ENCODE results near the gene RETN. TPM values are rescaled to one million over a fixed set of nuclear protein-coding genes. Genes with fewer than 3 reads are reported as not detected.

RETN gene
- total RNA-seq, 1 donor from 2014 or later: not detected

DNA sequence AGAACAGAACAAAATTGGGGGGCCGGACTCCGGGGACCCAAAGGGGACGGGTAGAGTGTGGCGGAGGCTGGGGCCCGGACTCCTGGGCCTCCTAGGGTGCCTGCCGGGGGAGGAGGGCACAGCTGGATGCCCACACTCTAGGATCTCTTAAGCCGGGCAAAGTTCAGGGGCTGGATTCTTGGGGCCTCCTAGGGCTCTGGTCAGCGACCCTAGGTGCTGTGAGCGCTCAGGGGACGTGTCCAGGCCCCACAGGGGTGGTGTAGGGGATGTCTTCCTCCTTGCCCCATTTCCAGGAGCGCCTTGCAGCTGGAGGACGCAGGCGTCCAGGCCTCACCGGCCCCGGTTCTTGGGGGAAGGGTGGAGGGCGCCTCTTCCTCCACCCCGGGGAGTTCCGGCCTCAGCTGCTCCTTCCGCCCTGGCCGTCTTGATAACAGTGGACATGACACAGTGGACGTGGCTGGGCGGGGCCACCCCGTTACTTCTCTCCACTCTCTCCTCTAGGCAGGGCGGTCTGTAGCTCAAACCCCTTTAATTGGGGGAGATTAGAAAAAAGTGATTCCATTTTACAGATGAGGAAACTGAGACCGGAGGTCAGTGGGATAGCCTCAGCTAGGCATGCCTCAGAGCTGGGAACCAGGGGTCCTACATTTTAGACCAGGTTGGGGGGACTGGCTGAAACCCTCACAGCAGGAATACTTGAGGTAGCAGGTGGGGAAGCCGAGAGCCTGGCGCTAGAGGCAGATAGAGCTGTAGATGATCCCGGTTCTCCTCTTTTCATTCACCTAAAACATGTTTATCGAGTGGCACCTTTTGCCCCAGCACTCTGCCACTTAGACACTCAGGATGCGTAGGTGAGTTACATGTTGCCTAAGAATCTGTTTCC, 31.2 kb upstream of the RETN start:
- peak in 1 of 2 donors; percentile 45 for DNase-seq (ENCODE audit: low read depth in 2 of 2)

DNA sequence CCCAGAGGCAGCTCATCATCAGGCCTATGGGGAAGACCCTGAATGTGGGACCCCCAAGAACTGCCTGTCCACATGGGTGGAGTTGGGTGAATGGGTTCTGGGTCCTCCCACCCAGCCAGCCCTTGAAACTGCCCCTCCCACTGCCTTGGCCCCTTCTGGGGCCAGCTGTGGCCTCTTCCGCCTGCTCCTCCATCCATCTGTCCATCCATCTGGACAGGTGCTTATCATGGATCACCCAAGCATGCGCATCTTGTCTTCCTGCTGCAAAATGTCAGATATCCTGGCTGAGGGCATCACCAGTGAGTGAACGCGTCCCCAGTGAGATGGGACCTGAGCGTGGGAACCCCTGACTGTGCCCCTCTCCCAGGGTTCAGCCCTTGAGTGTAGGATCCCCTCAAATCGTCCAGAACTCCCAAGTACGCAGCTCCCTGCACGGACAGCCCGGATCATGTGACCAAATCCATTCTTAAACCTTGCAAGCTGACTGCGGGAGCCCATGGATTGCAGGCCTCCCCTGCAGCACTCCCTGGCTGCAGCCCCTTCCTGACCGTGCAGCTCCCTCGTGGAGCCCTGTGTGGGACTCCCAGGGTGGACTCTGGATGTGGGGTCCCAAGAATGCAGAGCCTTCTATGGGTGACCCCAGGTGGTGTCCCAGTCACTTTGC, 29.9 kb upstream of the RETN start:
- DNase-seq (ENCODE audit: low read depth in 2 of 2): no peak

DNA sequence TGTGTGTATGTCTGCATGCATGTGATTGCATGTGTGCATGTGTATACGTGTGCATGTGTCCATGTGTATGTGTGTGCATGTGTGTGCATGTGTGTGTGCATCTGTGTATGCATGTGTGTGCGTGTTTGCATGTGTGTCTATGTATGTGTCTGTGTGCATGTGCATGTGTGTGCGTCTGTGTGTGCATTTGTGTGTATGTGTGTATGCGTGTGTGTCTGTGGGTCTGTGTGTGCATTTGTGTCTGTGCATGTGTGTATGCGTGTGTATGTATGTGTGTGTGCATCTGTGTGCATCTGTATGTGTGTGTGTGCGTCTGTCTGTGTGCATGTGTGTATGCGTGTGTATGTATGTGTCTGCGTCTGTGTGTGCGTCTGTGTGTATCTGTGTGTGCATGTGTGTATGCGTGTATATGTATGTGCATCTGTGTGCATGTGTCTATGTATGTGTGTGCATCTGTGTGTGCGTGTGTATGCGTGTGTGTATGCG, 28.9 kb upstream of the RETN start:
- DNase-seq (ENCODE audit: low read depth in 2 of 2): no peak

DNA sequence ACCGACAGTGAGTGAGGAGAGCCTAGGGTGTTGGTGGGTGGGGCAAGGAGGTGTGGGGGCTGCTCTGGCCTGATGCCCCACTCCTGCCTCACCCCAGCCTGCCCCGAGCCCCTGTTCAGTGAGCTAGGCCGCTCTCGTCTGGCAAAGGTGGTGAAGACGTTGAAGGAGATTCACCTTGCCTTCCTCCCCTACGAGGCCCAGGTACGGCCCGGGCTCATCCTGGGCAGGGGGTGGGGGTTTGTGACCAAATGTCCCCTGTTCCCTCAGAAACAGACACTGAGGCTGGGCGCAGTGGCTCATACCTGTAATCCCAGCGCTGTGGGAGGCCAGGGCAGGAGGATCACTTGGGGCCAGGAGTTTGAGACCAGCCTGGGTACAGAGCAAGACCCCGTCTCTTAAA, 28.0 kb upstream of the RETN start:
- no peak for DNase-seq (ENCODE audit: low read depth in 2 of 2)

DNA sequence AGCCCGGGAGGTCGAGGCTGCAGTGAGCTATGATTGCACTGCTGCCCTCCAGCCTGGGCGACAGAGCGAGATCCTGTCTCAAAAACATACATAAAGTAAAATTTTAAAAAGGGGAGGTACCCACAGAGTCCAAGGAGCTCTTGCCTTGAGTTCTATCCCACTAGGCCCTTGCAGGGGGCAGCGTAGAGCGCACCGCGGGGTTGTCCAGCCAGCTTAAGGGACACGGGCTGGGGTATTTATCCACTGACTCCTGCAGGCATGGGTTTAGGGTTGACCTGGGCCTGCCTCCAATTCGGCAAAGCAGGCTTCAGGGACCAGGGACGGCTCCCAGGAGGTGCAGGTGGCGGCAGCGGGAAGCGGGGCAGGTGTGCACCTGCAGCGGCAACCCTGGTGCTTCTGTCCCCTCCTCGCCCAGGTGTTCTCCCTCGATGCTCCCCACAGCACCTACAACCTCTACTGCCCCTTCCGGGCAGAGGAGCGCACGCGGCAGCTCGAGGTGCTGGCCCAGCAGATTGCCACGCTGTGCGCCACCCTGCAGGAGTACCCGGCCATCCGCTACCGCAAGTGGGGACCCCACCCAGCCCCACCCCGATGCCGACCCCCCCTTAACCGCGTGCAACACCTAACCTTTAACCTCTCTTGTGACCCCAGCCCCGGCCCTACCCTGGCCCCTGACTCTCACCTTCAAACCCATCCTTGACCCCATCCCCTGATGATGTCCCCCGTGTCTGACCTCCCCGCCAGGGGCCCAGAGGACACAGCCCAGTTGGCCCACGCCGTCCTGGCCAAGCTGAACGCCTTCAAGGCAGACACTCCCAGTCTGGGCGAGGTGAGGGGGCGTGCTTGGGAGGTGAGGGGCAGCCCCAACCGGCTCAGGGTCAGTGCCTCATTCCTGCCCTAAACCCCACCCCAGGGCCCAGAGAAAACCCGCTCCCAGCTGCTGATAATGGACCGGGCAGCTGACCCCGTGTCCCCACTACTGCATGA, 27.3 kb upstream of the RETN start:
- no peak for DNase-seq (ENCODE audit: low read depth in 2 of 2)

DNA sequence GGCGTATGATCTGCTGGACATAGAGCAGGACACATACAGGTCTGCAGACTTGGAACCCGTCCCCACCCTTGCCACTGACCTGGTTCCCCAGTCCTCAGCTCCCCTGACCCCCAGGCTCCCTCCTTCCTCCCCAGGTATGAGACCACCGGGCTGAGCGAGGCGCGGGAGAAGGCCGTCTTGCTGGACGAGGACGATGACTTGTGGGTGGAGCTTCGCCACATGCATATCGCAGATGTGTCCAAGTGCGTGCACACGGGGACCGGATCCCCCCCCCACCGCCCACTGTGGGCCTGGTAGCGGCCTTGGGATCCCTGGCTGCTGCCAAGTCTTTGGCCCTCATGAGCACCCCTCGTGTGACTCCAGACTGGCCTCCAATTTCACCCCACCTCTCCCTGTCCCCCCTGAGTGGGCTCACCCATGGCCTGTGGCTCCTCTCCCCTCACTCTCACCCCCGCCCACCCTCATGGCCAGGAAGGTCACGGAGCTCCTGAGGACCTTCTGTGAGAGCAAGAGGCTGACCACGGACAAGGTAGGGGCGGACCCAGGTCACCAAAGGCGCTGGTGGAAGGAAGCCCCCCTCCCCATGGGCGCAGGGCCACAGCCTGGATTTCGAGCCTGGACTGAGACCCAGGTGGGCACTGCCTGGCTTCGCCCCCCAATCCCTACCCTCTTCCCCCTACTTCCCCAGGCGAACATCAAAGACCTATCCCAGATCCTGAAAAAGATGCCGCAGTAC, 26.4 kb upstream of the RETN start:
- no peak for DNase-seq (ENCODE audit: low read depth in 2 of 2)

DNA sequence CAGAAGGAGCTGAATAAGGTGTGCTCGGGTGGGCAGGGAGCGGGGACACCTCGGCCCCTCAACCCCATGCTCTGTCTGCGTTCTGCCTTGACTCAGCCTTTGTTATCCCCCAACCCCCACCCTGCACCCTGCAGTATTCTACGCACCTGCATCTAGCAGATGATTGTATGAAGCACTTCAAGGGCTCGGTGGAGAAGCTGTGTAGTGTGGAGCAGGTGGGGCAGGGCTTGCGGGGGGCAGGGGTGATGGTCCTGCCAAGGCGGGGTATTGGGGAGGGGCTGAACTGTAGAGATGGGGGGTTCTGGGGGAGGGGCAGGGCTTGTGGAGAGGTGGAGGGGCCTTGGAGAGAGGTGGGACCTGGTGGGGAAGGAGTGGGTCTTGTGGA, 25.8 kb upstream of the RETN start:
- DNase-seq (ENCODE audit: low read depth in 2 of 2): no peak

DNA sequence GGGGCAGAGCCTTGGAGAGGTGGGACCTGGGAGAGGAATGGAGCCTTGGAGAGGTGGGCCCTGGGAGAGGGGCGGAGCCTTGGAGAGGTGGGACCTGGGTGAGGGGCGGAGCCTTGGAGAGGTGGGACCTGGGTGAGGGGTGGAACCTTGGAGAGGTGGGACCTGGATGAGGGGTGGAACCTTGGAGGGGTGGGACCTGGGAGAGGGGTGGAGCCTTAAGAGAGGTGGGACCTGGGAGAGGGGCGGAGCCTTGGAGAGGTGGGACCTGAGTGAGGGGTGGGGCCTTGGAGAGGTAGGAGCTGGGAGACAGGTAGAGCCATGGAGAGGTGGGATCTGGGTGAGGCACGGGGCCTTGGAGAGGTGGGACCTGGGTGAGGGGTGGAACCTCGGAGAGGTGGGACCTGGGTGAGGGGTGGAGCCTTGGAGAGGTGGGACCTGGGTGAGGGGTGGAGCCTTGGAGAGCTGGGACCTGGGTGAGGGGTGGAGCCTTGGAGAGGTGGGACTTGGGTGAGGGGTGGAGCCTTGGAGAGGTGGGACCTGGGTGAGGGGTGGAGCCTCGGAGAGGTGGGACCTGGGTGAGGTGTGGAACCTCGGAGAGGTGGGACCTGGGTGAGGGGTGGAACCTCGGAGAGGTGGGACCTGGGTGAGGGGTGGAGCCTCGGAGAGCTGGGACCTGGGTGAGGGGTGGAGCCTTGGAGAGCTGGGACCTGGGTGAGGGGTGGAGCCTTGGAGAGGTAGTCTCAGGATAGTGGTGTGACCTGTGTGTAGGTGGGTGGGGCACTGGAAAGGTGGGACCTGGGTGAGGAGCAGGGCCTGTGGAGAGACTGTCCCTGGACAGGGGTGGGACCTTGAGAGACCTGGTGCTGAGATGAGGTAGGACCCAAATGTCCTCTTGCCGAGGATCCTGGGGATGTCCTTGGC, 25.0 kb upstream of the RETN start:
- DNase-seq (ENCODE audit: low read depth in 2 of 2): peak in 1 of 2 donors; percentile 31

DNA sequence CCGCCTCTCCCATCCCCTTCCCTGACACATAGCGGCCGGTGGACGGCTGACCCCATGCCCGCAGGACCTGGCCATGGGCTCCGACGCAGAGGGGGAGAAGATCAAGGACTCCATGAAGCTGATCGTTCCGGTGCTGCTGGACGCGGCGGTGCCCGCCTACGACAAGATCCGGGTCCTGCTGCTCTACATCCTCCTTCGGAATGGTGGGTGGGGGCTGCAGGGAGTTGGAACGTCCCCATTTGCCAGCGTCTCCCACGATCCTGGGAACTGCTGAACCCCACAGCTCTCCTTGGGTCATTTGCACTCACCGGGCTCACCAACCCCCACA, 24.3 kb upstream of the RETN start:
- DNase-seq (ENCODE audit: low read depth in 2 of 2): no peak

DNA sequence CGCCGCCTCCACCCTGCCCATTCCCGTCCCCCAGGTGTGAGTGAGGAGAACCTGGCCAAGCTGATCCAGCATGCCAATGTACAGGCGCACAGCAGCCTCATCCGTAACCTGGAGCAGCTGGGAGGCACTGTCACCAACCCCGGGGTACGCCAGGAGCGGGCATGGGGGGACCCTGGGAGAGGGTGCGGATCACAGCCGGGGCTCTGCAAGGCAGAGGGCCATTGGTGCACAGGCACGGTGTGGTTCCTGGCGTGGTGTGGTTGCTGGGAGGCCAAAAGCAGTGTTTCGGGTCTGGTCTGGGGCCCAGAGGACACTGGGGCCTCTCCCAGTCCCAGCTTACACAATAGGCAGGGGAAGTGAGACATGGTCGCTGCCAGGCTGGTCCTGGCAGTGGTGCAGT, 23.7 kb upstream of the RETN start:
- DNase-seq (ENCODE audit: low read depth in 2 of 2): no peak

DNA sequence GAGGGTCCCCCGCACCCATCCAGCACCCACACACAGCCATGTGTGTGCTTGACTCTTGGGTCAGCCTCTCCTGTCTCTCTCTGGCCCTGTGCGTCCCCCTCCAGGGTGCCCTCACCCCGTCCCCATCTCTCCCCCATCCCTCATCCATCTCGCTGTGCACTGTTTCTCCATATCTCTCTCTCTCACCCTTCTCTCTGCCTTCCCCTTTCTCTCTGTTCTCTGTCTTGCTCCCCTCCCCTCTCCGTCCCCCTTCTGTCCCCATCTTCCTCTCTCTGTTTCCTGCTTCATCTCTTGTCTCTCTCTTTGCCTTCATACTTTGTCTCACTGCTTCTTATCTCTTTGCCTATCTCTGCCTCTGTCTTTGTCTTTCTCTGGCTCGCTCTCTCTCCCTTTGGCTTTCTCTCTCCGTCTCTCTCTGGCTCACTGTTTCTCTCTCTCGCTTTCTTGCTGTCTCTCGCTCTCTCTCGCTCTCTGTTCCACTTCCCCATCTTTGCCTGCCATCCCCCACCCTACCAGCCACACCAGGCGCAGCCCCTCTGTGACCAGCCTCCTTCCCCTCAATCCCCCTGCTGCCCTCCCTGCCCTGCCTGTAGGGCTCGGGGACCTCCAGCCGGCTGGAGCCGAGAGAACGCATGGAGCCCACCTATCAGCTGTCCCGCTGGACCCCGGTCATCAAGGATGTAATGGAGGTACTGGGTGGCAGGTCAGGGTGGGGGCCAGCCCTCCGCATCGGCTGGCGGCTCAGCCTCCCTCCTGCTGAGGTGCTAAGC, 23.0 kb upstream of the RETN start:
- DNase-seq (ENCODE audit: low read depth in 2 of 2): no peak

DNA sequence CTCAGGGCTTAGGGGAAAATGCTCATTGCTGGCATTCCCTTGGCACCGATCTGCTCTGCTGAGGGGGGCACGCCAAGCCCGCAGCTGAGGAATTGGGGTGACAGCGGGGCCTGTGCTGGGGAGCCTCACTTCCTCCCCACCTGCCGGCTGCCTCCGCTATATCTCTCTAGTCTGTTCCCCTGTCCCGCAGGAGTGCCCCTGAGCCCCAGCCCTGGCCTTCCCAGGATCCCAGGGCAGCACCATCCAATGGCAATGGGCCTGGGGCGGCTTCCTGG, 22.5 kb upstream of the RETN start:
- no peak for DNase-seq (ENCODE audit: low read depth in 2 of 2)

DNA sequence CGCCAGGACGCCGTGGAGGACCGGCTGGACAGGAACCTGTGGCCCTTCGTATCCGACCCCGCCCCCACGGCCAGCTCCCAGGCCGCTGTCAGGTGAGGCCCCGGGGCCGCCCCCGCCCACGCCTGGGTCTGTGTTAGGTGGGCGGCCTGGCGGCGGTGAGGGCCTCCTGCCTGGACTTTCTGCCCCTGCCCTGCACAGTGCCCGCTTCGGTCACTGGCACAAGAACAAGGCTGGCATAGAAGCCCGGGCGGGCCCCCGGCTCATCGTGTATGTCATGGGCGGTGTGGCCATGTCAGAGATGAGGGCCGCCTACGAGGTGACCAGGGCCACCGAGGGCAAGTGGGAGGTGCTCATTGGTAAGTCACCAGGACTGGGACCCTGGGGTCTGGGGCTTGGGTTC, 21.7 kb upstream of the RETN start:
- no peak for DNase-seq (ENCODE audit: low read depth in 2 of 2)

DNA sequence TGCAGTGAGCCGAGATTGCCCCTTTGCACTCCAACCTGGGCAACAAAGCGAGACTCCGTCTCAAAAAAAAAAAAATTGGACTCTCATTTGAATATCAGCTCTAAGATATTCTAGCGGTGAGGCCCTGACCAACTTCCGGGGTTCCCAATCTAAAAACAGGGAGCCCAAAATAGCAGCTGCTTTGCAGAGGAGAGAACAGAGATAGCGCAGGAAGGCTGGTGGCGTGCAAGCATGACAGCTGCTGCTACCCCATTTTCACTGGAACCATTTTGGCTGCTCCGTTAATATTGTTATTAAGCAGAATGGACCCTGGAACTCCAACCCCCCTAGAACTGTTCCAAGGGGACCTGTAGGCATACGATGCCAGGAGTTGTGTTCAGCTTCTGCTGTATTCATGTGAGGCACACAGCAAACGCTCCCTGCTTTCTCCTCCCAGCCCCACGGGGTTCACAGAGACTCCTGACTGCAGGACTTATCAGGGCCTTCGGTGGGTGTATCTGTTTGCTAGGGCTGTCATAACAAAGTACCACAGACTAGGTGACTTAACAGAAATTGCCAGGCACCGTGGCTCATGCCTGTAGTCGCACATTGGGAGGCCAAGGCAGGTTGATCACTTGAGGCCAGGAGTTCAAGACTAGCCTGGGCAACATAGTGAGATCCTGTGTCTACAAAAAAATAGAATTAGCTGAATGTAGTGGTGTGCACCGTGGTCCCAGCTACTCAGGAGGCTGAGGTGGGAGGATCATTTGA, 20.4 kb upstream of the RETN start:
- no peak for DNase-seq (ENCODE audit: low read depth in 2 of 2)

DNA sequence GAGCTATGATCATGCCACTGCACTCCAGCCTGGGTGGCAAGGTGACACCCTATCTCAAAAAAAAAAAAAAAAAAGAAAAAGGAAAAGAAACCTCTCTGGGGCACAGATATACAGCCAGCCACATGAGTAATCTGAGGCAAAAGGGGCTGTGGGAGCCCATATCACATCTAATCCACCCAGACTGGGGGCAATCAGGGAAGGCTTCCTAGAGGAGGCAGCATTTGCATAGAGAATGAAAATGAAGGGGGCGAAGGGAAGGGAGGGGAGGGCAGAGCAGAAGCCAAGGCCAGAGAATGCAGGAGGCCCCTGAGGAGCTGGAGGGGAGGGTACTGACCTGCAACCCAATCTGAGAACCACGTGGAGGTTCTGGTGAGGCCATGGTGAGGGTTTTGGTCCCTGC, 18.7 kb upstream of the RETN start:
- no peak for DNase-seq (ENCODE audit: low read depth in 2 of 2)

DNA sequence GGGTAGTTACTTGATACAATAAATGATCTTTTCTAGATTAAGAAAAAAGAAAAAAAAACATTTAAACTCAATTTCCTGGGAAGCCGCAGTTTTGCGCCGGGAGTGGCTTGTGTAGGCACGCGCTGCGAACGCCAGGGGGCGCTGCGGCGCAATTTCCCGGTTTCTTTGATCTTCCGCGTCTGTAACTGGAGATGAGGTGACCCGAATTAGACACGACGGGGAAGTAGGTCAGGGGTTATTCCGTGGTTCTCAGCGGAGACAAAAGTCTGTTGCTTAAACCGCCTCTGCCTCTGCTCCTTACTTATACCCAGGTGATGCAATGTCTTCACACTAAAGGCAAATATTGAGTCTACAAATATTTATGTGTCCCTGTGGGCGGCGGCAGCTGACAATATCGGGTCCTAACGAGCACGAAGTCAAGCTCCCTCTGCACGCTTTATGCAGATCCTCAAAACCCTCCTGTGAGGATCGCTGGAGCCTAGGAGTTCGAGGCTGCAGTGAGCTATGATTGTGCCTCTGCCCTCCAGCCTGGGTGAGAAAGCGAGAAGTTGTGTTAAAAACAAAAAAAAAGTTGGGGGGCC, 16.7 kb upstream of the RETN start:
- DNase-seq (ENCODE audit: low read depth in 2 of 2): peak; percentile 59 to 71

DNA sequence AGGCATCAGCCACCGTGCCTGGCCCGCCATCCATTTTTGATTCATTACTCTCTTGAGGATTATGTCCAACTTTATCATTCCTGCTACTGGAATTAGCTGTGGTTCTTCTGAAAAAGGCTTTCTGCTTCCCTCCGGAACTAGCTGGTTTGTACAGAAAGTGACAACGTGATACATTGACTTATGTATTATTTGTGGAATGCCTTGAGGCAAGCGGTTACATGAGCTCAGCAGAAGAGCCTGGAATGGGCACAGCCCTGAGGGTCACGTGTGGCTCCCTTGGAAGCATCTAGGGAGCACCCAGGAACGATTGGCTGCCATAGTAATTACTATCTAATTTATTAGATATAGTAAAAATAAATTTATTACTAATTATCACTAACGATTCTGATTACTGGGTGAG, 14.4 kb upstream of the RETN start:
- DNase-seq (ENCODE audit: low read depth in 2 of 2): no peak

DNA sequence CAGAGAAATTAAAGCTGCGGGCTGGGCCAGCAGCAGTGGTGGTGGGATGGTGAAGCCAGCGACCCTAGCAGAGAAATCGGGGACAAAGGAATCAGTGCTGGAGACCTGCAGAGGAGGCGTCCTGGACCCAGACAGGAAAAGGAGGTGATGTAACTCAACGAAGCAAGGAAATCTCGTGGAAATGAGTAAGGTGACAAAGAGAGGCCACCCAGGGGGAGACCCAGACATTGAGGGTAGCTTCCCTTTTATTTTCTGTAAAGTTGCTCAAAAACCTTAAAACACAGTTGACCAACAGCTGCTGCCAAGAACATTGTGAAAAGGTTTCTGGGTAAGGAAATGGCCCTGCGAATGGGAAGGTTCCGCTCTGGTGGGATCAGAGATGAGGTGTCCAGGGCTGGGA, 13.3 kb upstream of the RETN start:
- no peak for DNase-seq (ENCODE audit: low read depth in 2 of 2)

Data from lung microvascular endothelial cell (primary cell).